Hepatic stellate cell (primary cell): ENCODE data around the gene MEMO1.

ENCODE experiments used
- DNase-seq: peaks from one replicate; pipeline ENCODE4 v3.0.0; 2011; ENCODE audit warnings: low spot score

The MEMO1 gene

GRCh38 chr2:31823558-31823957 is 187.2 kb downstream of the MEMO1 start:
- no peak for DNase-seq

DNA sequence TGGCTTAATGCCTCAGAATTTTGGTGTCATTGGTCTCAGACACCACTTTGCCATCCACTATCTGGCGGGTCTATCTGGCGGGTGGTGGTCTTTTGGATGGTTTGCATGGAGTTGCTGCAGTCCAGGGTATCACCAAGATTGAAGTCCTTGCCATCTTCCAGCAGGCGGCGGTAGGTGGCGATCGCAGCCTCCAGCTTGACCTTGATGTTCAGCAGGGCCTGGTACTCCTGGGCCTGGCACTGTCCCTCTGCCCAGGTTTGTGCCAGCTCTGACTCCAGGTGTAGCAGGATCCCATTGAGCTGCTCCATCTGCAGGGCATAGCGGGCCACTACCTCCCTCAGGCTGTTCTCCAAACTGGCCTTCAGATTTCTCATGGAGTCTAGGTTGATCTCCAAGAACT is 188.2 kb downstream of the MEMO1 start:
- DNase-seq: no peak
